ENCODE data around the gene FGL2. TPM values are rescaled to one million over a fixed set of nuclear protein-coding genes. Genes with fewer than 3 reads are reported as not detected.

FGL2 gene
- total RNA-seq (1 to 10 TPM; 6.1 to 7.0 TPM), polyA plus RNA-seq (1 to 10 TPM in 1 of 3 donors, under 1 TPM in 2; 0.48 to 3.1 (median 0.55) TPM), total RNA-seq (0 to 6.6 (median 1.1) reads per million in 6 experiments)

- Mint-ChIP-seq H3K9me3 (no peaks in the 10 kb centered on the region), H3K4me1 (peaks cover 12 to 48% (median 24%) of the 10 kb centered on the region in 4 donors), H3K27me3 (no peaks in the 10 kb centered on the region), H3K27ac (peak within 1 kb of the TSS; percentile 70 to 94 (median 86)), H3K36me3 (no peaks in the 10 kb centered on the region), H3K4me3 (peak within 1 kb of the TSS; percentile 76 to 91 (median 89))
- DNase-seq (peak in 8 of 10 donors; percentile 11 to 47 (median 24)), ATAC-seq (peak; percentile 90 to 91)
- POLR2A ChIA-PET = interaction anchor here (0.7 to 1.5 kb wide), 6 partner anchors 16 to 77 kb away, joined by 3 to 4 read pairs (median 3); partner anchors contain the start of gene CCDC146
These were observed at the start of gene FGL2 for GRCh38 chr7:77199013-77199966. TSS of gene FGL2 (minus strand) at chr7:77199819. CDS start at chr7:77199793, 26 bp downstream.

GRCh38 chr7:77248154-77248553 is 48.5 kb upstream of the FGL2 start:
- no peak overlapping the region for H3K27ac Mint-ChIP-seq
- no peaks in the 10 kb centered on the region for H3K9me3 Mint-ChIP-seq
- H3K27me3 Mint-ChIP-seq = no peaks in the 10 kb centered on the region
- no peaks in the 10 kb centered on the region for H3K4me1 Mint-ChIP-seq
- POLR2A ChIA-PET = no interaction called here
- peaks cover 0 to 9% (median 2%) of the 10 kb centered on the region in 3 donors for H3K36me3 Mint-ChIP-seq
- ATAC-seq (no peak), DNase-seq (no peak)
- no peak overlapping the region for H3K4me3 Mint-ChIP-seq

- Mint-ChIP-seq H3K36me3 (peaks cover 0 to 16% (median 2%) of the 10 kb centered on the region in 3 donors), H3K27ac (peak overlapping the region in 1 of 10 donors; percentile 46), H3K4me3 (no peak overlapping the region), H3K9me3 (no peaks in the 10 kb centered on the region), H3K4me1 (no peaks in the 10 kb centered on the region), H3K27me3 (no peaks in the 10 kb centered on the region)
- DNase-seq = peak; percentile 68 to 92 (median 80)
- POLR2A ChIA-PET = interaction anchor here (1.5 to 1.7 kb wide), 2 partner anchors 47 to 125 kb away, joined by 3 to 5 read pairs; partner anchors contain the start of genes CCDC146 and FGL2
- ATAC-seq = peak; percentile 95 to 100
These were observed 47.7 kb upstream of the FGL2 start for GRCh38 chr7:77247206-77247850.

GRCh38 chr7:77246026-77246640 is 46.5 kb upstream of the FGL2 start:
- H3K4me1 Mint-ChIP-seq = peaks cover 0 to 4% (median 0%) of the 10 kb centered on the region in 4 donors
- H3K36me3 Mint-ChIP-seq = peaks cover 0 to 24% (median 5%) of the 10 kb centered on the region in 3 donors
- POLR2A ChIA-PET = interaction anchor here (0.6 to 1.7 kb wide), 3 partner anchors 46 to 382 kb away, joined by 3 to 5 read pairs (median 3); partner anchors contain the start of genes CCDC146 and FGL2
- H3K9me3 Mint-ChIP-seq = no peaks in the 10 kb centered on the region
- H3K4me3 Mint-ChIP-seq = no peak overlapping the region
- ATAC-seq (no peak), DNase-seq (no peak)
- no peaks in the 10 kb centered on the region for H3K27me3 Mint-ChIP-seq
- no peak overlapping the region for H3K27ac Mint-ChIP-seq

- H3K9me3 Mint-ChIP-seq = no peaks in the 10 kb centered on the region
- peaks cover 0 to 4% (median under 1%) of the 10 kb centered on the region in 4 donors for H3K4me1 Mint-ChIP-seq
- H3K27me3 Mint-ChIP-seq = no peaks in the 10 kb centered on the region
- ATAC-seq (no peak), DNase-seq (no peak)
- POLR2A ChIA-PET = no interaction called here
- peaks cover 0 to 26% (median 5%) of the 10 kb centered on the region in 3 donors for H3K36me3 Mint-ChIP-seq
- no peak overlapping the region for H3K27ac Mint-ChIP-seq
- H3K4me3 Mint-ChIP-seq = no peak overlapping the region
These were observed 45.6 kb upstream of the FGL2 start for GRCh38 chr7:77245015-77245755.

- POLR2A ChIA-PET = no interaction called here
- H3K36me3 Mint-ChIP-seq = peaks cover 0 to 26% (median 3%) of the 10 kb centered on the region in 3 donors
- no peak for DNase-seq
- no peak overlapping the region for H3K27ac Mint-ChIP-seq
- no peak overlapping the region for H3K4me3 Mint-ChIP-seq
- H3K4me1 Mint-ChIP-seq = peaks cover 3 to 9% (median 7%) of the 10 kb centered on the region in 4 donors
- no peak for ATAC-seq
- H3K27me3 Mint-ChIP-seq = no peaks in the 10 kb centered on the region
- no peaks in the 10 kb centered on the region for H3K9me3 Mint-ChIP-seq
These were observed 44.8 kb upstream of the FGL2 start for GRCh38 chr7:77244222-77244934.

- POLR2A ChIA-PET = no interaction called here
- no peak for DNase-seq
- Mint-ChIP-seq H3K4me1 (peaks cover 9 to 24% (median 19%) of the 10 kb centered on the region in 4 donors), H3K36me3 (peaks cover 10 to 30% (median 11%) of the 10 kb centered on the region in 3 donors), H3K27ac (peak overlapping the region in 1 of 10 donors; percentile 24), H3K9me3 (no peaks in the 10 kb centered on the region), H3K4me3 (no peak overlapping the region), H3K27me3 (no peaks in the 10 kb centered on the region)
- no peak for ATAC-seq
These were observed 42.9 kb upstream of the FGL2 start for GRCh38 chr7:77242554-77242953.

- no peaks in the 10 kb centered on the region for H3K27me3 Mint-ChIP-seq
- ATAC-seq (no peak), DNase-seq (no peak)
- H3K4me1 Mint-ChIP-seq = peaks cover 9 to 24% (median 19%) of the 10 kb centered on the region in 4 donors
- H3K4me3 Mint-ChIP-seq = no peak overlapping the region
- H3K27ac Mint-ChIP-seq = peak overlapping the region in 2 of 10 donors; percentile 45 to 50
- POLR2A ChIA-PET = no interaction called here
- no peaks in the 10 kb centered on the region for H3K9me3 Mint-ChIP-seq
- H3K36me3 Mint-ChIP-seq = peaks cover 12 to 34% (median 16%) of the 10 kb centered on the region in 3 donors
These were observed 42.4 kb upstream of the FGL2 start for GRCh38 chr7:77242068-77242467.

GRCh38 chr7:77239471-77239870 is 39.9 kb upstream of the FGL2 start:
- no peaks in the 10 kb centered on the region for H3K9me3 Mint-ChIP-seq
- peaks cover 16 to 35% (median 22%) of the 10 kb centered on the region in 3 donors for H3K36me3 Mint-ChIP-seq
- H3K27me3 Mint-ChIP-seq = no peaks in the 10 kb centered on the region
- H3K4me3 Mint-ChIP-seq = peak overlapping the region in 6 of 10 donors; percentile 1 to 37 (median 8)
- ATAC-seq (no peak), DNase-seq (no peak)
- no peak overlapping the region for H3K27ac Mint-ChIP-seq
- H3K4me1 Mint-ChIP-seq = peaks cover 9 to 24% (median 20%) of the 10 kb centered on the region in 4 donors
- POLR2A ChIA-PET = interaction anchor here (1.1 kb wide), 1 partner anchor 40 kb away, joined by 3 read pairs; the partner anchor contains the start of gene FGL2

GRCh38 chr7:77238703-77239136 is 39.1 kb upstream of the FGL2 start:
- H3K27ac Mint-ChIP-seq = no peak overlapping the region
- POLR2A ChIA-PET = no interaction called here
- no peaks in the 10 kb centered on the region for H3K27me3 Mint-ChIP-seq
- H3K9me3 Mint-ChIP-seq = no peaks in the 10 kb centered on the region
- no peak for ATAC-seq
- peaks cover 16 to 32% (median 22%) of the 10 kb centered on the region in 3 donors for H3K36me3 Mint-ChIP-seq
- no peak for DNase-seq
- H3K4me1 Mint-ChIP-seq = peaks cover 9 to 24% (median 20%) of the 10 kb centered on the region in 4 donors
- H3K4me3 Mint-ChIP-seq = no peak overlapping the region

GRCh38 chr7:77235276-77235675 is 35.7 kb upstream of the FGL2 start:
- DNase-seq (no peak), ATAC-seq (no peak)
- H3K27me3 Mint-ChIP-seq = no peaks in the 10 kb centered on the region
- peak overlapping the region in 1 of 10 donors; percentile 52 for H3K27ac Mint-ChIP-seq
- no peak overlapping the region for H3K4me3 Mint-ChIP-seq
- peaks cover 19 to 34% (median 32%) of the 10 kb centered on the region in 3 donors for H3K36me3 Mint-ChIP-seq
- peaks cover under 1 to 19% (median 9%) of the 10 kb centered on the region in 9 donors for H3K9me3 Mint-ChIP-seq
- H3K4me1 Mint-ChIP-seq = peaks cover 9 to 24% (median 18%) of the 10 kb centered on the region in 4 donors
- POLR2A ChIA-PET = no interaction called here

Data from naive thymus-derived CD8-positive, alpha-beta T cell (primary cell).